ENCODE results near the gene WIF1. TPM values are rescaled to one million over a fixed set of nuclear protein-coding genes. Genes with fewer than 3 reads are reported as not detected.

Gene WIF1
- total RNA-seq, 1 donor from 2014 or later, result not detected

- DNase-seq (ENCODE audit: low read depth), result no peak
Measured at GRCh38 chr12:65022960-65023359, 98.1 kb downstream of the WIF1 start.

- DNase-seq (ENCODE audit: low read depth), result peak; percentile 39
Measured at GRCh38 chr12:65022421-65022820, 98.7 kb downstream of the WIF1 start.

GRCh38 chr12:65019696-65020234, 101.3 kb downstream of the WIF1 start:
- no peak for DNase-seq (ENCODE audit: low read depth)

GRCh38 chr12:65016881-65017650, 104.0 kb downstream of the WIF1 start:
- no peak for DNase-seq (ENCODE audit: low read depth)

GRCh38 chr12:65015850-65016249, 105.3 kb downstream of the WIF1 start:
- DNase-seq (ENCODE audit: low read depth), result no peak

- no peak for DNase-seq (ENCODE audit: low read depth)
Measured at GRCh38 chr12:65014504-65015271, 106.4 kb downstream of the WIF1 start.

- DNase-seq (ENCODE audit: low read depth), result no peak
Measured at GRCh38 chr12:65010437-65010836, 110.7 kb downstream of the WIF1 start.

- no peak for DNase-seq (ENCODE audit: low read depth)
Measured at GRCh38 chr12:65005716-65006115, 115.4 kb downstream of the WIF1 start.

GRCh38 chr12:65004270-65004669, 116.8 kb downstream of the WIF1 start:
- DNase-seq (ENCODE audit: low read depth), result peak; percentile 38

Other genes with a start within 250 kb of the WIF1 start
- 32.6 and 36.2 TPM in 2 replicates for gene LEMD3, start 48.3 kb upstream of the WIF1 start, total RNA-seq
- 7.8 and 21.4 TPM in 2 replicates for gene MSRB3, start 157.4 kb upstream of the WIF1 start, total RNA-seq